Adipocyte (in vitro differentiated cells): Measurements from ENCODE around the gene PREP.
"Not testable (repeated sequence)": the region's sequence is repeated elsewhere in the genome, so short reads cannot be mapped to it uniquely, and the experiment has no call there.

ENCODE experiments used
- DNase-seq: peaks from one replicate; pipeline ENCODE4 v3.0.0-alpha.2; 2015; ENCODE audit warnings: low read depth
- H3K27me3 ChIP-seq: replicated peaks from 2 replicates; pipeline ENCODE4 v1.7.0; 2013; ENCODE audit warnings: mild to moderate bottlenecking, low read length, moderate library complexity; ENCODE audit not compliant: control insufficient read depth, insufficient read depth
- H3K36me3 ChIP-seq: 2 replicates; pipeline ENCODE4 v1.7.0; 2013; ENCODE audit warnings: low read length, mild to moderate bottlenecking, moderate library complexity; ENCODE audit not compliant: control insufficient read depth, insufficient read depth, severe bottlenecking
- H3K4me1 ChIP-seq: 2 replicates; pipeline ENCODE4 v1.7.0; 2013; ENCODE audit warnings: mild to moderate bottlenecking, low read length, moderate library complexity; ENCODE audit not compliant: control insufficient read depth, insufficient read depth
- H3K4me3 ChIP-seq: 2 replicates; pipeline ENCODE4 v1.7.0; 2013; ENCODE audit warnings: mild to moderate bottlenecking, low read length, moderate library complexity
- H3K9ac ChIP-seq: 2 replicates; pipeline ENCODE4 v1.7.0; 2013; ENCODE audit warnings: mild to moderate bottlenecking, low read length, moderate library complexity
- H3K9me3 ChIP-seq: 2 replicates; pipeline ENCODE4 v1.7.0; 2013; ENCODE audit warnings: mild to moderate bottlenecking, low read length, moderate library complexity; ENCODE audit not compliant: control insufficient read depth

PREP gene

GRCh38 chr6:105258816-105259215 lies 144.1 kb downstream of the PREP start:
- Histone ChIP-seq H3K36me3 (no peaks in the 10 kb centered on the region), H3K4me3 (no peak overlapping the region), H3K9ac (no peak overlapping the region), H3K9me3 (no peaks in the 10 kb centered on the region), H3K27me3 (no peaks in the 10 kb centered on the region), H3K4me1 (no peaks in the 10 kb centered on the region)
- DNase-seq = no peak

GRCh38 chr6:105257340-105257739 lies 145.5 kb downstream of the PREP start:
- no peaks in the 10 kb centered on the region for H3K4me1 ChIP-seq
- no peaks in the 10 kb centered on the region for H3K36me3 ChIP-seq
- no peaks in the 10 kb centered on the region for H3K9me3 ChIP-seq
- no peak for DNase-seq
- H3K4me3 ChIP-seq = no peak overlapping the region
- no peak overlapping the region for H3K9ac ChIP-seq
- no peaks in the 10 kb centered on the region for H3K27me3 ChIP-seq

DNA sequence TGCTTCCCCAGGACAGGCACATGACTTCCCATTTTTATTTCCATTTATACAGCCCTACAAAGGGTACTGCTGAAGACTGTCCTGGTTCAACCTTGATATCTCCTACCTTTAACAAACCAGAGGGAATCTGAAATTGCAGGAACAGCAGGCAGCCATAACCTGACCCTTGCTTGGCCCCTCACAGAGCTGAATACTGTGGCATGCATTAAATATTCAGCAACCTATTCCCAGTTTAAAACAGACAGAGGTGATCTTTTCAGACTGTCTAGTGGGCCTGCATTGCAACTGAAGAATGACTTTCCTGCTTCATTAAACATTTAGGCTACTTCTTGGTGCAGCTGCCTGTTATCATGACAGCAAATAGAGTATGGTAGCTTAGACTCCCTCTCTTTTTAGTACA lies 146.3 kb downstream of the PREP start:
- Histone ChIP-seq H3K9me3 (no peaks in the 10 kb centered on the region), H3K9ac (no peak overlapping the region), H3K27me3 (no peaks in the 10 kb centered on the region), H3K4me3 (no peak overlapping the region), H3K4me1 (no peaks in the 10 kb centered on the region), H3K36me3 (no peaks in the 10 kb centered on the region)
- no peak for DNase-seq

DNA sequence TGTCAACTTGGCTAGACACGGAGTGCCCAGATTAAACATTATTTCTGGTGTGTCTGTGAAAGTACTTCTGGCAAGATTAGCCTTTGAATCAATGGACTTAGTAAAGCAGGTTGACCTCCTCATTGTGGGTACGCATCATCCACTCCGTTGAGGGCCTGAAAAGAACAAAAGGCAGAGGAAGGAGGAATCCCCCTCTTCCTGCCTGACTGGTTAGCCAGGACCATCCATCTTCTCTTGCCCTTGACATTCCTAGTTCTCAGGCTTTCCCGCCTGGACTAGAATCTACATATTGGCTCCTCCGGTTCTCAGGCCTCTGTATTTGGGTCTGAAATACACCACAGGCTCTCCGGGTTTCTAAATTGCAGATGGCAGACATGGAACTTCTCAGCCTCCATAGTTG lies 149.1 kb downstream of the PREP start:
- DNase-seq = no peak
- no peaks in the 10 kb centered on the region for H3K4me1 ChIP-seq
- H3K4me3 ChIP-seq = no peak overlapping the region
- H3K9ac ChIP-seq = no peak overlapping the region
- H3K9me3 ChIP-seq = no peaks in the 10 kb centered on the region
- H3K27me3 ChIP-seq = no peaks in the 10 kb centered on the region
- H3K36me3 ChIP-seq = no peaks in the 10 kb centered on the region

GRCh38 chr6:105251689-105252088 lies 151.2 kb downstream of the PREP start:
- Histone ChIP-seq H3K27me3 (no peaks in the 10 kb centered on the region), H3K4me1 (no peaks in the 10 kb centered on the region), H3K4me3 (no peak overlapping the region), H3K9me3 (no peaks in the 10 kb centered on the region), H3K9ac (no peak overlapping the region), H3K36me3 (no peaks in the 10 kb centered on the region)
- no peak for DNase-seq

GRCh38 chr6:105250533-105250932 lies 152.3 kb downstream of the PREP start:
- no peaks in the 10 kb centered on the region for H3K36me3 ChIP-seq
- H3K9ac ChIP-seq = no peak overlapping the region
- no peaks in the 10 kb centered on the region for H3K9me3 ChIP-seq
- no peaks in the 10 kb centered on the region for H3K27me3 ChIP-seq
- H3K4me1 ChIP-seq = no peaks in the 10 kb centered on the region
- DNase-seq = no peak
- H3K4me3 ChIP-seq = no peak overlapping the region

DNA sequence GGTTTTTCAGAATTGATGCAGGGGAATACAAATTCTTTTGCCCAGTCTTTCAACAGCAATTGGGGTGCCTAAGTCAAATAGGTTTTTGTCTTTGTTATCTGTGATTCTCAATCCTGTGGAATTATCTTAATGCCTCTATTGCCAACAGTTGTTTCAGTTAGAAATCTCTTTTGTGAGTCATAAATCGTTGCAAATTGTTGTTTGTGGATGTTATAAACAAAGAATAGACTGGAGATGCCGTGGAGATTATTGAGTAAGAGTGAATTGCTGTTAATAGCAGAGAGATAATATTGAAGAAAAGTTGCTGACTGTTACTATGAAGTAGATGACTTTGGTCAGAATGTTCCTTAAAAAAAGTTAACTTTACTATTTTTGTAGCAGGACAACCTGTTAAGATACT lies 159.4 kb downstream of the PREP start:
- DNase-seq = no peak
- peaks cover 8% of the 10 kb centered on the region for H3K27me3 ChIP-seq
- H3K4me3 ChIP-seq = no peak overlapping the region
- H3K4me1 ChIP-seq = no peaks in the 10 kb centered on the region
- no peak overlapping the region for H3K9ac ChIP-seq
- H3K36me3 ChIP-seq = no peaks in the 10 kb centered on the region
- no peaks in the 10 kb centered on the region for H3K9me3 ChIP-seq

- Histone ChIP-seq H3K4me1 (no peaks in the 10 kb centered on the region), H3K4me3 (no peak overlapping the region), H3K9ac (no peak overlapping the region), H3K36me3 (no peaks in the 10 kb centered on the region), H3K27me3 (peaks cover 11% of the 10 kb centered on the region), H3K9me3 (peaks cover 24% of the 10 kb centered on the region)
- no peak for DNase-seq
Observed at GRCh38 chr6:105235155-105235554, 167.7 kb downstream of the PREP start.

- not testable (repeated sequence) for H3K27me3 ChIP-seq, H3K36me3 ChIP-seq, H3K4me1 ChIP-seq, DNase-seq, H3K4me3 ChIP-seq, H3K9ac ChIP-seq
- H3K9me3 ChIP-seq = peaks cover 12% of the 10 kb centered on the region
Observed at GRCh38 chr6:105231771-105232170, 171.1 kb downstream of the PREP start.
